Measurements from ENCODE around the gene PLXNB1.
"Not testable (repeated sequence)": the region's sequence is repeated elsewhere in the genome, so short reads cannot be mapped to it uniquely, and the experiment has no call there.

The PLXNB1 gene

GRCh38 chr3:48465531-48466378 lies 35.9 kb upstream of the PLXNB1 start:
- peak; percentile 97 for DNase-seq (ENCODE audit: low read depth, low spot score)

- DNase-seq (ENCODE audit: low read depth, low spot score) = no peak
Measured at GRCh38 chr3:48465237-48465530, 35.3 kb upstream of the PLXNB1 start.

- no peak for DNase-seq (ENCODE audit: low read depth, low spot score)
Measured at GRCh38 chr3:48464713-48465221, 34.9 kb upstream of the PLXNB1 start.

- DNase-seq (ENCODE audit: low read depth, low spot score) = no peak
Measured at GRCh38 chr3:48463703-48464102, 33.8 kb upstream of the PLXNB1 start.

GRCh38 chr3:48461767-48462166 lies 31.9 kb upstream of the PLXNB1 start:
- DNase-seq (ENCODE audit: low read depth, low spot score) = not testable (repeated sequence)

DNA sequence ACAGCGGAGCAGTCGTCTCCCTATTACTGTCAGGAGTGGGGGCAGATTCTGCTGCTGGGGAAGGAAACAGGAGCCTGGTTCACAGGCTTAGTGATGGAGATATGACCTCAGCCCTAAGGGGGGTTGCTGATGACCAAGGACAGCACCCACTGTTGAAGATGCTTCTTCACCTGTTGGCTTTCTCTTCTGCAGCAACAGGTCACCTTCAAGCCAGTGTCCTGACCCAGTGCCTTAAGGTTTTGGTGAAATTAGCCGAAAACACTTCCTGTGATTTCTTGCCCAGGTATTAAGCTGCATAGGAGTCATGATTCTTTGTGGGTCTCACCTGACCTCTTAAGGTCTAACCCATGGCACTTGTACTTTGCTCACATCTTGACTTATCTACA lies 30.6 kb upstream of the PLXNB1 start:
- no peak for DNase-seq (ENCODE audit: low read depth, low spot score)

DNA sequence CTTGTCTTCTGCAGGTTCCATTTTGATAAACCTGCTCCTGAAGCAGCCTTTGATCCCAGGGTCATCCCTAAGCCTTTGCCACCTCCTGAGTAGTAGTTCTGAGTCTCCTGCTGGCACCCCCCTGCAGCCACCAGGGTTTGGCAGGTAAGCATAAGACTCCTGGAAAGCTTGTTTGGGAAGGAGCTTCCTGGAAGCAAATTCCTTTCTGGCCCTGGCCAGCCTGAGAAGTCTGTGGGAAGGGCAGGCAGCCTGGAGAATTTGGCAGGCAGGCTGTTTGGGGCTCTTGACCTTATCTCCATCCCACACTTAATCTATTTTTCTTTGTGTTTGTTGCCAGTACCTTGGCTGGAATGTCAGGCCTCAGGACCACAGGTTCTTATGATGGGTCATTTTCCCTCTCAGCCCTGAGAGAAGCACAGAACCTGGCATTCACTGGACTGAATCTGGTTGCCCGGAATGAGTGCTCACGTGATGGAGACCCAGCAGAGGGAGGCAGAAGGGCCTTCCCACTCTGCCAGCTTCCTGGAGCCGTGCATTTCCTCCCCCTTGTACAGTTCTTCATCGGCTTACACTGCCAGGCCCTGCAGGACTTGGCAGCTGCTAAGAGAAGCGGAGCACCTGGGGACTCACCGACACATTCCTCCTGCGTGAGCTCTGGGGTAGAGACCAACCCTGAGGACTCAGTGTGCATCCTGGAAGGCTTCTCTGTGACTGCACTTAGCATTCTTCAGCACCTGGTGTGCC lies 30.1 kb upstream of the PLXNB1 start:
- no peak for DNase-seq (ENCODE audit: low read depth, low spot score)

DNA sequence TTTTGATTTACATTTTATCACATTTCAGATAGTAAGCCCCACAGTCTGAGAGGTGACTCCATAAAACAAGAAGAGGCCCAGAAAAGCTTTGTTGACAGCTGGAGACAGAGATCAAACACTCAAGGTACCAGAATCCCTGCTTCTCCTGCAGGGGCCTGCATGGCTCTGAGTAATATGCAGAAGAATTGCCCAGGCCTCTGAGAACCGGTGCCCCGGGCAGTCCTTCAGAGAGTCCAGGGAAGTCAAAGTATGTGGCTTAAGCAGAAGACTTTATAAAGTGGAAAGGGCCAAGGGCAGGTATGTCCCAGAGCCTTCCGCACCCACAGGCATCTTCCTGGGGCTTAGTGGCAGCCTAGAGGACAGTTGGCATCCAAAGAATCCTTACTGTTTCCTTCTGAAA lies 29.4 kb upstream of the PLXNB1 start:
- no peak for DNase-seq (ENCODE audit: low read depth, low spot score)

- no peak for DNase-seq (ENCODE audit: low read depth, low spot score)
Measured at GRCh38 chr3:48456456-48456855, 26.6 kb upstream of the PLXNB1 start.

DNA sequence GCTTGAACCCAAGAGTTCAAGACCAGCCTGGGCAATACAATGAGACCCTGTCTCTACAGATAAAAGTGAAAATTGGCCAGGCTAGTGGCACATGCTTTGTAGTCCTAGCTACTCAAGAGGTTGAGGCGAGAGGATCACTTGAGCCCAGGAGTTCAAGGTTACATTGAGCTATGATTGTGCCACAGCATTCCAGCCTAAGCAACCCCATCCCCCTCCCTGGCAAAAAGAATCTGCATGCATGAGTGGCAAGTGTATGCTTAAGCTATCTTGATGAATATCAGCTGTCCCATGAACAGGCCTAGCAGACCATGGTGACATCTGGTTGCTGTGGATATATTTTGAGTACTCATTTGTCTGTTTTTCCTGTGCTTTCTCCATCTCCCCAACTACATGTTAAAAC lies 21.4 kb upstream of the PLXNB1 start:
- no peak for DNase-seq (ENCODE audit: low read depth, low spot score)

GRCh38 chr3:48446425-48447193 lies 16.7 kb upstream of the PLXNB1 start, which contains the start of gene ATRIP:
Gene ATRIP (plus strand): TSS chr3:48446737. CDS start chr3:48446846, 109 bp downstream.
- no peak for DNase-seq (ENCODE audit: low read depth, low spot score)

DNA sequence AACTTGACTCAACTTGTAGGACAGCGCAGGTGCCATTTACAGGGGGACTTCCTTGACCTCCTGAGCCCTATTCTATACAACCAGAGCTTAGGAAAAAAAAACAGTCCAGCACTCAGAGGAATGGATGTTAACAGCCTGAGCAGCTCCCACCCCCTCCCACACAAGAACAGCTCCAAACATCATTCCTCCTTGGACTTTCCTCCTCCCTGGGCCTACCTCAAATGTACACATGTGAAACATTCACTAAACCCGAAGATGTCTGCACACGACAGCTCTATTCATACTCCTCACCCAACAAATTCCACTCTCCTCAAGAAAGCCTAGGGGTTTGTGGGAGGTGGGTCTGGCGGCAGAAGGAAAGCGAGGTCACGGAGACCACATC lies 16.1 kb upstream of the PLXNB1 start:
- no peak for DNase-seq (ENCODE audit: low read depth, low spot score)

DNA sequence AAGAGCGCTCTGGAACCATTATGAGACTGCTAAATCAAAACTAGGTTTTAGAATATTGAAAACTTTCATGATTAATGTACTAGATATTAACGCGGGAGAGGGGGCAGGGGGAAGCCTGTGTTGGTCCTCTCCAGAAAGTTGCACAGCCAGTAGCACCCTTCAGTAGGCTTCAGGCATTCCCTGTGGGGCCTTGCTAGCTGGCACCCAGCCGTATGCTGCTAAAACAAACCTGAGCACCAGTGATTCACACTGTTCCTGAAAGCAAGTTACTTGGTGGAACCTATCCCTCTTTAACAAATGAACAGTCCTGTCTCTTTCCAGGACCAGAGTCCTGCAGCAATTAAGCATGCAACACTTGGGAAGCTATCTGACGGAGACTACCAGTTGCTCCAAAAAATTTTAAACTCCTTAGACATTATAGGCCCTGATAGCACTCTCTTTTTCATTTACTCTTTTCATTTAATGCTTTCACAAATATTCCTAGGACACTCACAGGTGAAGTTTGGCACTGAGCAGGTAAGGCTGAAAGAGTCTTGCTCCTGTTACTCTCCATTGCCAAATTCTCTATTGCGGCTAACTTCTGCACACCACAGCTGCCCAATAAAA lies 15.5 kb upstream of the PLXNB1 start:
- no peak for DNase-seq (ENCODE audit: low read depth, low spot score)

- DNase-seq (ENCODE audit: low read depth, low spot score) = no peak
Measured at GRCh38 chr3:48441940-48442339, 12.1 kb upstream of the PLXNB1 start.

DNA sequence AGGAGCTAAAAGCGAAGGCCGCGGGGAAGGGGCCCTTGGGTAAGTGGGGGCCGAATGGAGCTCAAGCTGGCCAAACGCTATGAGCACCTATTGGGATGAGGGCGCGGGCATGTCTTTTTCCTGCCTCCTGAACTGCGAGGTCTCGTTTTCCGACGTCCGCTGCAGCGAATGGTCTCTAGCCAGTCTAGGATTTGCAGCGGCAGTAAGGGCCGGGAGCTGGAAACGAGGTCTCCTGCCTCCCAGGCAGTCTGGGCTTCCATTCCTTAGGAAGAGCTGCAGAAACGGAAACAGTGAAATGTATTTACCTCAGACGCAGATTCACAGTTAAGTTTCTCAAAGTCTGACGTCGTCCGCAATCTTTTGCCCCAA lies 10.7 kb upstream of the PLXNB1 start:
- DNase-seq (ENCODE audit: low read depth, low spot score) = no peak

DNA sequence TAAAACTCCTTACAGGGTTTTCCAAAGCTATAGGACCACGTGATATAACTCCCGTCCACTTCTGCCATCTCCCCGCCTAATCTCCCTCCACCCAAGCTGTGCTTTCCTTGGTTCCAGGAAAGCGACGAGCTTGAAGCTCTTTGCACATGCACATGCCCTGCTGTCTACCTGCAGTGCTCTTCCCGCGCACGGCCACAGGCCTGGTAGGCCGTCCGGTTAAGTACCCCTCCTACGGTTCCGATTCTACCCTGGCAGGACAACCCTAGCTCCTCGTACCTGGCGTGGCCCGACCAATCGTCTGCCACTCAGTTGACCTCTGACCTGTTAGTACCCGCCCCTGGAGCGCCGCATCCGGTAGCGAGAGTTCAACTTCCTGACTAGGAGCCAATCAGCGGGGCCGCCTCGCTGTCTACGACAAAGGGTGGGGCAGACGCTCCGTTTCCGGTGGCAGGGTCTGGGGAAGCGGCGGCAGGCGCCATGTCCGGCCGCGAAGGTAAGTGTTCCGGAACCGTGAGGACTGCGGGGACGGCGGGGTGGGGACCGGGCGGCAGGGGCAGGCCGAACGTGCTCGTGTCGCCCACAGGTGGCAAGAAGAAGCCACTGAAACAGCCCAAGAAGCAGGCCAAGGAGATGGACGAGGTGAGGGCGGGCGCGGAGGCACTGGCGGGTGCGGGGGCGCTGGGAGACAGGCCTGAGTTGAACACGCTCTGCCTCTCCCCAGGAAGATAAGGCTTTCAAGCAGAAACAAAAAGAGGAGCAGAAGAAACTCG lies 10.1 kb upstream of the PLXNB1 start, which contains the start of the genes CCDC51 and TMA7:
CCDC51 (minus strand) TSS at position 300 of the 770 bp plus-strand sequence. CDS start 4,991 bp downstream, outside the sequence.
TMA7 (plus strand) TSS at position 438 of the 770 bp plus-strand sequence; CDS start at position 478, 40 bp downstream.
- peak; percentile 95 for DNase-seq (ENCODE audit: low read depth, low spot score)

GRCh38 chr3:48437812-48438211 lies 7.9 kb upstream of the PLXNB1 start:
- no peak for DNase-seq (ENCODE audit: low read depth, low spot score)

DNA sequence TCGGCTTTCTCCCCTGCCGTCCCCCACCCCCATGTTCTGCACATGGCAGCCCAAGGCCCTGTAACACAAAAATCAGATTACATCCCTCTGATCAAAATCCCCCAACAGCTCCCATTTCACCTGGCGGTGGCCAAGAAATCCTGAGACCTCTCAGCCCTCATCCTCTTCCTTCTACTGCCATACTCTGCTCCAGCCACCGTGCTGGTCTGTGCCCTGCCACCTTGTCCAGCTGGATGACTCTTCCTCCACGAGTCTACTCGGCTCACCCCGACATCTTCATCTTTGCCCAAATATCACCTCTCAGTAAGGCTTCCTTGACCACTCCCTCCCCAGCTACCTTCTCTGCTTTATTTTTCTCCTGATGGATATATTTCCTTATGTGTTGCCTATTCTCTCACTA lies 7.0 kb upstream of the PLXNB1 start:
- no peak for DNase-seq (ENCODE audit: low read depth, low spot score)

DNA sequence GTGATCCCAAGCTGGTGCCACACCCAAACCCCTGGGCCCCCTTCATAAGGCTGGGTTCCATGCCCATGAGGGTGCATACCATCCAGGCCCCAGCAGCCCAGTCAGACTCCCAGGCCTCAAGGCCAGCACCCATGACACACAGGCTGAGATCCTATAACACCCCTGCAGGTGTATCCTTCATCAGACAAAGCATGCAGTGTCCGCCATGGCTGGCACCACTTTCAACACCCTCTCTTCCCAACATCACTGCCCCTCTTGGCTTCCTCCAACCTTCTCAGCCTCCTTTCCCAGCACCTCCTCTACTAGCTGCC lies 6.5 kb upstream of the PLXNB1 start:
- DNase-seq (ENCODE audit: low read depth, low spot score) = no peak

GRCh38 chr3:48435774-48436476 lies 6.0 kb upstream of the PLXNB1 start:
- peak; percentile 79 for DNase-seq (ENCODE audit: low read depth, low spot score)
